Liver (tissue), 9 donors: ENCODE measurements around the gene S100PBP. TPM values are rescaled to one million over a fixed set of nuclear protein-coding genes. Genes with fewer than 3 reads are reported as not detected.

Experiments used
- DNase-seq: peaks from one replicate; pipeline ENCODE4 v3.0.0-alpha.2; 2017; ENCODE audit warnings: low spot score
- H3K27ac ChIP-seq, 2 donors: one replicate each; pipeline ENCODE4 v1.7.0; 2013; ENCODE audit warnings: inconsistent platforms in 2 of 2, low read length in 2 of 2, control low read depth in 1 of 2, low read depth in 1 of 2, mild to moderate bottlenecking in 1 of 2
- H3K27me3 ChIP-seq, 4 donors: one replicate each; pipeline versions ENCODE4 v1.6.1 to v1.7.0; 2013; ENCODE audit warnings: low read length in 3 of 4, inconsistent platforms in 1 of 4, mild to moderate bottlenecking in 1 of 4, moderate library complexity in 1 of 4; ENCODE audit not compliant: control insufficient read depth in 4 of 4, insufficient read depth in 4 of 4
- H3K36me3 ChIP-seq, 4 donors: one replicate each; pipeline versions ENCODE4 v1.6.1 to v1.7.0; 2013; ENCODE audit warnings: low read length in 3 of 4, mild to moderate bottlenecking in 3 of 4, low read depth in 1 of 4, moderate library complexity in 1 of 4; ENCODE audit not compliant: control insufficient read depth in 4 of 4, insufficient read depth in 3 of 4
- H3K4me1 ChIP-seq, 4 donors: one replicate each; pipeline versions ENCODE4 v1.6.1 to v1.7.0; 2013; ENCODE audit warnings: low read length in 3 of 4, mild to moderate bottlenecking in 3 of 4, moderate library complexity in 1 of 4; ENCODE audit not compliant: control insufficient read depth in 4 of 4, insufficient read depth in 4 of 4
- H3K4me3 ChIP-seq, 3 donors: one replicate each; pipeline versions ENCODE4 v1.6.1 to v1.7.0; 2013; ENCODE audit warnings: low read length in 3 of 3, control low read depth in 1 of 3, low read depth in 1 of 3, mild to moderate bottlenecking in 1 of 3
- H3K9ac ChIP-seq, 2 donors: one replicate each; pipeline ENCODE4 v1.7.0; 2013; ENCODE audit warnings: low read length in 2 of 2, mild to moderate bottlenecking in 2 of 2, moderate library complexity in 2 of 2, control low read depth in 1 of 2, low read depth in 1 of 2
- H3K9me3 ChIP-seq, 4 donors: one replicate each; pipeline versions ENCODE4 v1.6.1 to v1.7.0; 2013; ENCODE audit warnings: low read length in 3 of 4; ENCODE audit not compliant: control insufficient read depth in 4 of 4
- ATF3 ChIP-seq: IDR thresholded peaks from 2 replicates; pipeline ENCODE4 v1.6.1; 2016; ENCODE audit warnings: antibody characterized with exemption
- EGR1 ChIP-seq, 2 donors: IDR thresholded peaks; 2 replicates each; pipeline ENCODE4 v1.6.1; 2016 to 2018; ENCODE audit warnings: antibody characterized with exemption in 2 of 2, low read depth in 2 of 2
- FOXA1 ChIP-seq: IDR thresholded peaks from 2 replicates; pipeline ENCODE4 v1.6.1; 2016; ENCODE audit warnings: antibody characterized with exemption
- FOXA2 ChIP-seq: IDR thresholded peaks from 2 replicates; pipeline ENCODE4 v1.6.1; 2016; ENCODE audit warnings: antibody characterized with exemption
- HNF4A ChIP-seq, 2 donors: conservative IDR thresholded peaks; 2 replicates each; pipeline ENCODE4 v1.6.1; 2016; ENCODE audit warnings: antibody characterized with exemption in 2 of 2, mild to moderate bottlenecking in 2 of 2
- HNF4G ChIP-seq: IDR thresholded peaks from 2 replicates; pipeline ENCODE4 v1.6.1; 2016; ENCODE audit warnings: antibody characterized with exemption
- JUND ChIP-seq, 2 donors: IDR thresholded peaks; 2 replicates each; pipeline ENCODE4 v1.6.1; 2016; ENCODE audit warnings: antibody characterized with exemption in 2 of 2
- NR2F2 ChIP-seq: IDR thresholded peaks from 2 replicates; pipeline ENCODE4 v1.6.1; 2016; ENCODE audit warnings: antibody characterized with exemption
- RAD21 ChIP-seq, 2 donors: IDR thresholded peaks; 2 replicates each; pipeline ENCODE4 v1.6.1; 2016; ENCODE audit warnings: antibody characterized with exemption in 2 of 2, mild to moderate bottlenecking in 2 of 2
- REST ChIP-seq: IDR thresholded peaks from 2 replicates; pipeline ENCODE4 v1.6.1; 2016; ENCODE audit warnings: antibody characterized with exemption, mild to moderate bottlenecking
- RXRA ChIP-seq, 2 donors: IDR thresholded peaks; 2 replicates each; pipeline ENCODE4 v1.6.1; 2017 to 2018; ENCODE audit warnings: antibody characterized with exemption in 2 of 2, mild to moderate bottlenecking in 1 of 2
- SP1 ChIP-seq: IDR thresholded peaks from 2 replicates; pipeline ENCODE4 v1.6.1; 2018; ENCODE audit warnings: antibody characterized with exemption, mild to moderate bottlenecking
- YY1 ChIP-seq: IDR thresholded peaks from 2 replicates; pipeline ENCODE4 v1.6.1; 2016; ENCODE audit warnings: antibody characterized with exemption, mild to moderate bottlenecking
- ZBTB33 ChIP-seq: IDR thresholded peaks from 2 replicates; pipeline ENCODE4 v1.6.1; 2016; ENCODE audit warnings: antibody characterized with exemption
- WGBS: extraction: QIAGEN DNeasy Blood & Tissue Kit; methylation state at CpG from one replicate; pipeline ENCODE4 v1.1.7; 2013; 5-methylcytosine and 5-hydroxymethylcytosine counted together
- polyA plus RNA-seq, 2 donors: library from polyadenylated mRNA; stranded (reverse) in 1 of 2; unstranded in 1 of 2; fragments of 200-250 nt in 1 of 2; fragments of >200 nt in 1 of 2; fragmentation: Nextera tagmentation in 1 of 2; extraction: Ambion mirVana in 1 of 2; gene quantifications; one replicate each; pipeline versions ENCODE4 v1.2.1 to v1.2.3, GENCODE V29; 2013 to 2015
- total RNA-seq, 2 donors: library from RNA; depleted of rRNA; stranded (reverse); fragments of >200 nt; gene quantifications; one replicate each; pipeline ENCODE4 v1.2.3, GENCODE V29; 2014
- TF ChIP-seq, protein P1 (sequence below): fragments of 150-350 bp; IDR thresholded peaks from 2 replicates; pipeline ENCODE4 v1.5.1; 2017; ENCODE audit warnings: improper control_type of control experiment, low read depth, low read length; ENCODE audit not compliant: missing input control
- donor health status: healthy.
- donor health status: healthy.
- donor health status: healthy.
- donor health status: healthy.
- donor health status: healthy.

Gene S100PBP
- total and polyA plus RNA-seq, 4 donors: 1.9 to 24.8 (median 11.1) TPM

DNA sequence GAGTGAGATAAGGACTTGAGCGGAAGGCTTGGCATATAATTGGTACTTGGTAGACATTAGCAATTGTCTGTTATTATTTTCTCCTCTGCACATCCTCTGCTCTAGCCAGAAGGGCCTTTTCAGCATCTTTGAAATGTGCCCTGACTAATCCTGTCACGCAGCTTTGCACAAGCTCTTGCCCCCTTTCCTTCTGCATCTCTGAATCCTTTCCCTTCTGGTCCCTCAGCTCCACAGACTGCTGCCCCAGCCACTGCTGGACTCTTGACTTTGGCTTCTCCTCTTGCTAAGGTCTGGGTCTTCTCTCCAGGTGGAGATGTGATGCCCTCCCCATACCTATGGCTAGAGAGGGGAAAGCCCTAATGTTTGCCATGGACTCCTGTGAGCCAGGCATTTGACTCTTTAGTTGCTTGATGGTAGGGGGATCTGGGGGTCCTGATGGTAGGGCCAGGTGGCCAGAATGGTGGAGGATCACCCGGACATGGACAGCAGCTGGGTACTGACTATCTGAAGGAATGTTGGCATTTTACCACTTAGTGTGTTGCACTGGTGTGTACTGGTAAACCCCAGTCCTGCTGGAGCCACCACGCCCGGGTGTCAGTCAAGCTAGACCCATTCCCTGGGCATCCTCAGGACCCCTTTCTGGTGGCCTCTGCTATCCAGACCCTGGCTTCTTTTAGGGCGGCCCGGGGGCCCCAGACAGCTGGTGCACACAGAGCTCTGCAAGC lies 73.2 kb downstream of the S100PBP start:
- DNase-seq: no peak
- TF ChIP-seq JUND (IDR thresholded peaks at IDR 0.05): no peak
- TF ChIP-seq NR2F2: no peak
- no peak for TF ChIP-seq REST
- TF ChIP-seq, protein P1, sequence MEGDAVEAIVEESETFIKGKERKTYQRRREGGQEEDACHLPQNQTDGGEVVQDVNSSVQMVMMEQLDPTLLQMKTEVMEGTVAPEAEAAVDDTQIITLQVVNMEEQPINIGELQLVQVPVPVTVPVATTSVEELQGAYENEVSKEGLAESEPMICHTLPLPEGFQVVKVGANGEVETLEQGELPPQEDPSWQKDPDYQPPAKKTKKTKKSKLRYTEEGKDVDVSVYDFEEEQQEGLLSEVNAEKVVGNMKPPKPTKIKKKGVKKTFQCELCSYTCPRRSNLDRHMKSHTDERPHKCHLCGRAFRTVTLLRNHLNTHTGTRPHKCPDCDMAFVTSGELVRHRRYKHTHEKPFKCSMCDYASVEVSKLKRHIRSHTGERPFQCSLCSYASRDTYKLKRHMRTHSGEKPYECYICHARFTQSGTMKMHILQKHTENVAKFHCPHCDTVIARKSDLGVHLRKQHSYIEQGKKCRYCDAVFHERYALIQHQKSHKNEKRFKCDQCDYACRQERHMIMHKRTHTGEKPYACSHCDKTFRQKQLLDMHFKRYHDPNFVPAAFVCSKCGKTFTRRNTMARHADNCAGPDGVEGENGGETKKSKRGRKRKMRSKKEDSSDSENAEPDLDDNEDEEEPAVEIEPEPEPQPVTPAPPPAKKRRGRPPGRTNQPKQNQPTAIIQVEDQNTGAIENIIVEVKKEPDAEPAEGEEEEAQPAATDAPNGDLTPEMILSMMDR: no peak
- TF ChIP-seq RXRA (IDR thresholded peaks at IDR 0.05): no peak
- TF ChIP-seq HNF4G: no peak
- no peak for TF ChIP-seq ZBTB33
- TF ChIP-seq YY1: no peak
- TF ChIP-seq FOXA1: no peak
- TF ChIP-seq HNF4A (conservative IDR thresholded peaks at IDR 0.05): no peak
- no peak for TF ChIP-seq RAD21 (IDR thresholded peaks at IDR 0.05)
- no peak for TF ChIP-seq EGR1 (IDR thresholded peaks at IDR 0.05; ENCODE audit: low read depth in 2 of 2)
- no peaks in the 10 kb centered on the region for H3K36me3 ChIP-seq
- no peak overlapping the region for H3K4me3 ChIP-seq
- H3K4me1 ChIP-seq: peaks cover 0 to 10% (median 8%) of the 10 kb centered on the region in 4 donors
- no peaks in the 10 kb centered on the region for H3K9me3 ChIP-seq
- peaks cover 0 to 10% (median 3%) of the 10 kb centered on the region in 4 donors for H3K27me3 ChIP-seq
- no peak overlapping the region for H3K27ac ChIP-seq
- 92% methylated on average over 7 of the region's 7 CpGs for WGBS
- no peak overlapping the region for H3K9ac ChIP-seq

DNA sequence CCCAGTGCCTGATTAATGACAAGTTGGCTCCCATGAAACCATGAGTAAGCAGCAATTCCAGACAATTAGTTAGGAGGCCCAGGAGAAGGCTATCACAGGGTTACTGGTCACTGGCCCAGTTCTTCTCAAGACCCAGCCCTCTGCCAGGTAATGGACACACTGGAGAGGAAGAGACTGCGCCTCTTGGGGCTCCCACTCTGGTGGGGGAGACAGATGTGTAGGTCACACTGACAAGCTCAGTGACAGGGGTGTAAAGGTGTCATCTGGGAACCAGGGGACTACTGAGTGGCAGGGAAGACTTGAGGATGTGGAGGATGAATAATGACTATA lies 73.8 kb downstream of the S100PBP start:
- WGBS: 96% methylated on average over 1 of the region's 1 CpG
- H3K4me1 ChIP-seq: peaks cover 0 to 11% (median 7%) of the 10 kb centered on the region in 4 donors
- H3K4me3 ChIP-seq: no peak overlapping the region
- no peaks in the 10 kb centered on the region for H3K36me3 ChIP-seq
- TF ChIP-seq SP1 (no peak), FOXA2 (no peak), ZBTB33 (no peak), REST (no peak), HNF4G (no peak), EGR1 (IDR thresholded peaks at IDR 0.05; ENCODE audit: low read depth in 2 of 2) (no peak), HNF4A (conservative IDR thresholded peaks at IDR 0.05) (no peak), ATF3 (no peak)
- DNase-seq: no peak
- H3K27me3 ChIP-seq: peaks cover 0 to 10% (median 3%) of the 10 kb centered on the region in 4 donors
- H3K9ac ChIP-seq: no peak overlapping the region
- H3K9me3 ChIP-seq: no peaks in the 10 kb centered on the region
- no peak overlapping the region for H3K27ac ChIP-seq
